Measurements from ENCODE around the gene EIF4G2.

DNA sequence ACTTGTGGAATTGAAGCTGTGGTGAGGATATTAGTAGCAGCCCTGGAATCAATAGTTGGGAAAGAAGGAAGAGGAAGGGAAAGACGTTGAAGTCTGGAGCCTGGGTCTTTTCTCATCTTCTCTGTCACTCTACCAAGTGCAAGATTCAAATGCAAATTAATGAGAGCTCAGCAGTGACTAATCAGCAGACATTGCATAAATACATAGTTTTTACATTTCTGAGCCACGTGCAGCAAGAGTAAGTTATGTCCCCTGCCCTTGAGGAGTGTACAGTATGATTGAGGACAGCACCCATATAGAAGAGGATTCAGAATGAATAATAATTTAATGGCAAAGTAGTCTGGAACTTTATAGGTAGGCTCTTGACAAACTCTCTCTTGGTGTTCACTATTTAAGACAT, 33.9 kb downstream of the EIF4G2 start:
- TF ChIP-seq, protein P1, sequence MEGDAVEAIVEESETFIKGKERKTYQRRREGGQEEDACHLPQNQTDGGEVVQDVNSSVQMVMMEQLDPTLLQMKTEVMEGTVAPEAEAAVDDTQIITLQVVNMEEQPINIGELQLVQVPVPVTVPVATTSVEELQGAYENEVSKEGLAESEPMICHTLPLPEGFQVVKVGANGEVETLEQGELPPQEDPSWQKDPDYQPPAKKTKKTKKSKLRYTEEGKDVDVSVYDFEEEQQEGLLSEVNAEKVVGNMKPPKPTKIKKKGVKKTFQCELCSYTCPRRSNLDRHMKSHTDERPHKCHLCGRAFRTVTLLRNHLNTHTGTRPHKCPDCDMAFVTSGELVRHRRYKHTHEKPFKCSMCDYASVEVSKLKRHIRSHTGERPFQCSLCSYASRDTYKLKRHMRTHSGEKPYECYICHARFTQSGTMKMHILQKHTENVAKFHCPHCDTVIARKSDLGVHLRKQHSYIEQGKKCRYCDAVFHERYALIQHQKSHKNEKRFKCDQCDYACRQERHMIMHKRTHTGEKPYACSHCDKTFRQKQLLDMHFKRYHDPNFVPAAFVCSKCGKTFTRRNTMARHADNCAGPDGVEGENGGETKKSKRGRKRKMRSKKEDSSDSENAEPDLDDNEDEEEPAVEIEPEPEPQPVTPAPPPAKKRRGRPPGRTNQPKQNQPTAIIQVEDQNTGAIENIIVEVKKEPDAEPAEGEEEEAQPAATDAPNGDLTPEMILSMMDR (IDR thresholded peaks at IDR 0.05; ENCODE audit: borderline replicate concordance, extremely low read depth, low read length, poor library complexity, severe bottlenecking) = no peak
- TF ChIP-seq EZH2 (IDR thresholded peaks at IDR 0.05; ENCODE audit: borderline replicate concordance, low read depth, low read length, severe bottlenecking) = no peak
